Measurements from ENCODE around the gene IL1R2. TPM values are rescaled to one million over a fixed set of nuclear protein-coding genes. Genes with fewer than 3 reads are reported as not detected.

The IL1R2 gene
- total and polyA plus RNA-seq, 2 of the 13 experiments (the other 11 are each of a cell fraction or from before 2014, with no cell fraction given) = 3.6 to 7.3 TPM

DNA sequence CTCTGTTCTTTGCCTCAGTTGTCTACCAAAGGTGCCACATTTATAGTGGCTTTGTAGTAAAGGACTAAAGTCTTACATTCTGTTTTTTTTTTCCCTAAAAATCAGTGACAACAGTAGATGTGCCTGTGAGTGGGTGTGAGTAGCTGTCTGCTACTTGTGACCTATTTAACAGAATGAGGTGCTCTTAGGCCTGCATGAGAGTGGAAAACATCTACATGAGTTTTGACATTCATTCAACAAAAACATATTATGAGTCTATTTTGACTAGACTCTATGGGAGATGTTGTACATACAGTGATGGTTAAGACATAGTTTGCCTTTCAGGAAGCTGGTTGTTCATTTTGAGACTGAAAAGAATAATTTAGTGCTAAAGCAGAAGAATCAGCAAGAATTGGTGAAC, 36.7 kb downstream of the IL1R2 start:
- BruUV-seq (replicated peaks) = no TSS peak
- TF ChIP-seq CENPT (CRISPR knock-in tag; IDR thresholded peaks at IDR 0.05; ENCODE audit: low read depth) (no peak), ZNF121 (CRISPR knock-in tag; IDR thresholded peaks at IDR 0.05) (no peak), HMG20B (CRISPR knock-in tag; conservative IDR thresholded peaks at IDR 0.05) (no peak), ZNF616 (CRISPR knock-in tag; IDR thresholded peaks at IDR 0.05; ENCODE audit: low read depth) (no peak), THYN1 (CRISPR knock-in tag; IDR thresholded peaks at IDR 0.05; ENCODE audit: borderline replicate concordance, low read depth) (no peak), ZSCAN29 (CRISPR knock-in tag; conservative IDR thresholded peaks at IDR 0.05) (no peak), SNAI1 (CRISPR knock-in tag; IDR thresholded peaks at IDR 0.05; ENCODE audit: borderline replicate concordance) (no peak), NBN (conservative IDR thresholded peaks at IDR 0.05) (no peak), PLRG1 (conservative IDR thresholded peaks at IDR 0.05) (no peak), ZNF331 (CRISPR knock-in tag; IDR thresholded peaks at IDR 0.05) (no peak), HMG20A (CRISPR knock-in tag; IDR thresholded peaks at IDR 0.05; ENCODE audit: borderline replicate concordance) (no peak), TCF7L2 (IDR thresholded peaks at IDR 0.05; ENCODE audit: low read depth, low read length) (no peak), ZNF772 (CRISPR knock-in tag; IDR thresholded peaks at IDR 0.05) (no peak)
- TF ChIP-seq, protein P1, sequence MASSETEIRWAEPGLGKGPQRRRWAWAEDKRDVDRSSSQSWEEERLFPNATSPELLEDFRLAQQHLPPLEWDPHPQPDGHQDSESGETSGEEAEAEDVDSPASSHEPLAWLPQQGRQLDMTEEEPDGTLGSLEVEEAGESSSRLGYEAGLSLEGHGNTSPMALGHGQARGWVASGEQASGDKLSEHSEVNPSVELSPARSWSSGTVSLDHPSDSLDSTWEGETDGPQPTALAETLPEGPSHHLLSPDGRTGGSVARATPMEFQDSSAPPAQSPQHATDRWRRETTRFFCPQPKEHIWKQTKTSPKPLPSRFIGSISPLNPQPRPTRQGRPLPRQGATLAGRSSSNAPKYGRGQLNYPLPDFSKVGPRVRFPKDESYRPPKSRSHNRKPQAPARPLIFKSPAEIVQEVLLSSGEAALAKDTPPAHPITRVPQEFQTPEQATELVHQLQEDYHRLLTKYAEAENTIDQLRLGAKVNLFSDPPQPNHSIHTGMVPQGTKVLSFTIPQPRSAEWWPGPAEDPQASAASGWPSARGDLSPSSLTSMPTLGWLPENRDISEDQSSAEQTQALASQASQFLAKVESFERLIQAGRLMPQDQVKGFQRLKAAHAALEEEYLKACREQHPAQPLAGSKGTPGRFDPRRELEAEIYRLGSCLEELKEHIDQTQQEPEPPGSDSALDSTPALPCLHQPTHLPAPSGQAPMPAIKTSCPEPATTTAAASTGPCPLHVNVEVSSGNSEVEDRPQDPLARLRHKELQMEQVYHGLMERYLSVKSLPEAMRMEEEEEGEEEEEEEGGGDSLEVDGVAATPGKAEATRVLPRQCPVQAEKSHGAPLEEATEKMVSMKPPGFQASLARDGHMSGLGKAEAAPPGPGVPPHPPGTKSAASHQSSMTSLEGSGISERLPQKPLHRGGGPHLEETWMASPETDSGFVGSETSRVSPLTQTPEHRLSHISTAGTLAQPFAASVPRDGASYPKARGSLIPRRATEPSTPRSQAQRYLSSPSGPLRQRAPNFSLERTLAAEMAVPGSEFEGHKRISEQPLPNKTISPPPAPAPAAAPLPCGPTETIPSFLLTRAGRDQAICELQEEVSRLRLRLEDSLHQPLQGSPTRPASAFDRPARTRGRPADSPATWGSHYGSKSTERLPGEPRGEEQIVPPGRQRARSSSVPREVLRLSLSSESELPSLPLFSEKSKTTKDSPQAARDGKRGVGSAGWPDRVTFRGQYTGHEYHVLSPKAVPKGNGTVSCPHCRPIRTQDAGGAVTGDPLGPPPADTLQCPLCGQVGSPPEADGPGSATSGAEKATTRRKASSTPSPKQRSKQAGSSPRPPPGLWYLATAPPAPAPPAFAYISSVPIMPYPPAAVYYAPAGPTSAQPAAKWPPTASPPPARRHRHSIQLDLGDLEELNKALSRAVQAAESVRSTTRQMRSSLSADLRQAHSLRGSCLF (CRISPR knock-in tag; IDR thresholded peaks at IDR 0.05; ENCODE audit: borderline replicate concordance) = no peak
- TF ChIP-seq, protein P2, sequence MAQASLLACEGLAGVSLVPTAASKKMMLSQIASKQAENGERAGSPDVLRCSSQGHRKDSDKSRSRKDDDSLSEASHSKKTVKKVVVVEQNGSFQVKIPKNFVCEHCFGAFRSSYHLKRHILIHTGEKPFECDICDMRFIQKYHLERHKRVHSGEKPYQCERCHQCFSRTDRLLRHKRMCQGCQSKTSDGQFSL (CRISPR knock-in tag; IDR thresholded peaks at IDR 0.05) = no peak
- POLR2A ChIA-PET = no interaction called here
- no peaks in the 10 kb centered on the region for H3K27me3 ChIP-seq (ENCODE audit: control insufficient read depth in 1 of 2, insufficient read depth in 2 of 2, low read length in 2 of 2)
- CTCF ChIA-PET (ENCODE audit: low intra/inter-chr PET ratio, low total read pairs) = no interaction called here
- ATAC-seq (no peak), DNase-seq (ENCODE audit: low spot score) (no peak), FAIRE-seq (no peak)
- peaks cover 99% of the 10 kb centered on the region for H3K4me1 ChIP-seq (ENCODE audit: insufficient read depth, low read length)
- H3K9ac ChIP-seq (ENCODE audit: insufficient read depth, low read depth, low read length) = no peak overlapping the region
- no peaks in the 10 kb centered on the region for H3K9me3 ChIP-seq (ENCODE audit: low read length)
- H4K20me1 ChIP-seq (ENCODE audit: insufficient read depth, low read length) = no peaks in the 10 kb centered on the region
- H3K79me2 ChIP-seq (ENCODE audit: insufficient read depth, low read length) = no peaks in the 10 kb centered on the region
- no peak overlapping the region for H3K27ac ChIP-seq (ENCODE audit: extremely low read length, insufficient read depth, low read length)
- H2AFZ ChIP-seq (ENCODE audit: low read length) = no peak overlapping the region
- no peak overlapping the region for H3K4me3 ChIP-seq (replicated peaks in 1 of 3; ENCODE audit: insufficient read depth in 1 of 3, low read depth in 2 of 3, low read length in 3 of 3)
- H3K36me3 ChIP-seq (replicated peaks in 1 of 2; ENCODE audit: control insufficient read depth in 1 of 2, insufficient read depth in 2 of 2, low read length in 2 of 2) = no peaks in the 10 kb centered on the region
- in situ Hi-C loops (cut with HindIII; ENCODE audit: extremely low pct_ligation_motif_present, low pct_unique_long_range_greater_than_20kb) (loop anchor here (10.0 kb wide), 1 partner anchor 76 kb away; no protein-coding TSS in a partner anchor), intact Hi-C loops (cut with micrococcal nuclease; ENCODE audit: unreplicated experiment) (loop anchor here (5.0 kb wide), 1 partner anchor 329 kb away; the partner anchor contains the start of gene IL18R1)
- no peak overlapping the region for H3K4me2 ChIP-seq (ENCODE audit: low read depth, low read length)
